KMS-11 (cell line): Measurements from ENCODE around the gene NINJ2.

ENCODE experiments used
- H2AFZ ChIP-seq: fragments of 200-600 bp; sonication (generic); 2 replicates; pipeline ENCODE4 v1.6.1; 2016; ENCODE audit warnings: antibody characterized with exemption, mixed run types, low read depth
- H3K27ac ChIP-seq: fragments of 200-600 bp; sonication (generic); 2 replicates; pipeline ENCODE4 v1.6.1; 2016; ENCODE audit warnings: mild to moderate bottlenecking, mixed run types
- H3K27me3 ChIP-seq: fragments of 200-600 bp; sonication (generic); 2 replicates; pipeline ENCODE4 v1.6.1; 2017; ENCODE audit warnings: mild to moderate bottlenecking, low read depth, mixed run types, moderate library complexity; ENCODE audit not compliant: insufficient read depth
- H3K36me3 ChIP-seq: fragments of 200-600 bp; sonication (generic); 2 replicates; pipeline ENCODE4 v1.6.1; 2017; ENCODE audit warnings: mild to moderate bottlenecking, mixed run types; ENCODE audit not compliant: insufficient read depth
- H3K4me1 ChIP-seq: fragments of 200-600 bp; sonication (generic); 2 replicates; pipeline ENCODE4 v1.6.1; 2016; ENCODE audit warnings: mild to moderate bottlenecking, low read depth, mixed run types; ENCODE audit not compliant: poor library complexity, severe bottlenecking
- H3K4me2 ChIP-seq: fragments of 200-600 bp; sonication (generic); 2 replicates; pipeline ENCODE4 v1.7.0; 2016; ENCODE audit warnings: mild to moderate bottlenecking, mixed run types
- H3K4me3 ChIP-seq: fragments of 200-600 bp; sonication (generic); IDR thresholded peaks from 2 replicates; pipeline ENCODE4 v1.6.1; 2017; ENCODE audit warnings: low read depth, low read length, mixed read lengths; ENCODE audit not compliant: insufficient read depth
- H3K79me2 ChIP-seq: fragments of 200-600 bp; sonication (generic); 2 replicates; pipeline ENCODE4 v1.6.1; 2016; ENCODE audit warnings: low read depth, mixed run types; ENCODE audit not compliant: insufficient read depth
- H3K9ac ChIP-seq: fragments of 200-600 bp; sonication (generic); 2 replicates; pipeline ENCODE4 v1.6.1; 2016; ENCODE audit warnings: mild to moderate bottlenecking, mixed run types
- H4K20me1 ChIP-seq: fragments of 200-600 bp; sonication (generic); 2 replicates; pipeline ENCODE4 v1.6.1; 2016; ENCODE audit warnings: mild to moderate bottlenecking, mixed run types; ENCODE audit not compliant: insufficient read depth
- CTCF ChIP-seq: fragments of 200-600 bp; sonication (generic); conservative IDR thresholded peaks from 2 replicates; pipeline ENCODE4 v1.6.1; 2017; ENCODE audit warnings: low read depth, mild to moderate bottlenecking, antibody characterized with exemption, low read length, moderate library complexity, mixed read lengths

The NINJ2 gene

GRCh38 chr12:558580-558979, 104.7 kb downstream of the NINJ2 start:
- Histone ChIP-seq H2AFZ (no peak overlapping the region), H3K9ac (no peak overlapping the region), H3K36me3 (no peaks in the 10 kb centered on the region), H3K27ac (no peak overlapping the region), H3K4me2 (no peak overlapping the region), H3K4me1 (no peaks in the 10 kb centered on the region), H4K20me1 (no peaks in the 10 kb centered on the region), H3K79me2 (no peaks in the 10 kb centered on the region), H3K4me3 (no peak overlapping the region), H3K27me3 (no peaks in the 10 kb centered on the region)
- TF ChIP-seq CTCF = no peak

- no peaks in the 10 kb centered on the region for H3K79me2 ChIP-seq
- no peak overlapping the region for H3K27ac ChIP-seq
- no peak for TF ChIP-seq CTCF
- no peak overlapping the region for H3K9ac ChIP-seq
- no peak overlapping the region for H2AFZ ChIP-seq
- no peaks in the 10 kb centered on the region for H4K20me1 ChIP-seq
- H3K4me1 ChIP-seq = no peaks in the 10 kb centered on the region
- H3K36me3 ChIP-seq = no peaks in the 10 kb centered on the region
- H3K4me2 ChIP-seq = no peak overlapping the region
- no peak overlapping the region for H3K4me3 ChIP-seq
- H3K27me3 ChIP-seq = no peaks in the 10 kb centered on the region
Measured at GRCh38 chr12:556498-556897, 106.7 kb downstream of the NINJ2 start.

GRCh38 chr12:554001-554285, 109.3 kb downstream of the NINJ2 start:
- Histone ChIP-seq H3K36me3 (no peaks in the 10 kb centered on the region), H4K20me1 (no peaks in the 10 kb centered on the region), H3K4me3 (no peak overlapping the region), H3K27me3 (no peaks in the 10 kb centered on the region), H3K27ac (no peak overlapping the region), H3K9ac (no peak overlapping the region), H3K4me1 (no peaks in the 10 kb centered on the region), H2AFZ (no peak overlapping the region), H3K4me2 (no peak overlapping the region), H3K79me2 (no peaks in the 10 kb centered on the region)
- no peak for TF ChIP-seq CTCF

GRCh38 chr12:553216-554000, 109.8 kb downstream of the NINJ2 start:
- Histone ChIP-seq H3K27me3 (no peaks in the 10 kb centered on the region), H3K36me3 (no peaks in the 10 kb centered on the region), H3K9ac (no peak overlapping the region), H3K27ac (no peak overlapping the region), H3K4me3 (no peak overlapping the region), H2AFZ (no peak overlapping the region), H4K20me1 (no peaks in the 10 kb centered on the region), H3K4me1 (no peaks in the 10 kb centered on the region), H3K4me2 (no peak overlapping the region), H3K79me2 (no peaks in the 10 kb centered on the region)
- TF ChIP-seq CTCF = no peak
